ENCODE results near the gene GIMAP6.

GIMAP6 gene

DNA sequence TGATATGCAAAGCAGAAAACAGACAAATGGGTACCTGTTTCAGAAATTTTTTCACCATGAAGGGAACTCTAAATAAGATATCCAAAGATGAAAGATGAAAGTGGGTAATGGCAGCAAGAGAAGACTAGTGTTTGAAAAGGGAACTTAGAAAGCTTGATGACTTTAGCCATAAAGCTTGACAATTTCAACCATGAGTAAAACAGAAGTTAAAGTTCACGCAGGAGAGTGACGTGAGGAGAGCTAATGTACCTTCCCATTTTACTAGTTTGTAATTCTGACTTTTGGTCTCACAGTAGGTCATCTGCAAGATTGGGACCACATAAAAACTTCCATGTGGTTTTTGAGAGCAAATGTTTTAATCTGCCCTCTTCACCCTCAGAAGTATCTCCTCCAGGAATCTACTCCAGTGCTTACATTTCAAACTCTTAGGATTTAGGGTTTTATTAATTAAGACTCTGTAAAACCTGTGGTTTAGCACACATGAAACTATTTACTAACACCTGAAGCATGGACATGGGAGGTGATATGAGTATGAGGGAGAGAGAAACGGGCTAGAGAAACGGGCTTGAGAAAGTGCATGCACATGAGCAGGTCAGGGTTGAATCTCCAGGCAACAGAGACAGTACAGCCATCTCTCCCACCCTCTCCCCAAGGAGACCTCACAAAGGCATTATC lies 28.9 kb upstream of the GIMAP6 start:
- TF ChIP-seq EZH2phosphoT487 (IDR thresholded peaks at IDR 0.05; ENCODE audit: low read length) = no peak
- no peak for TF ChIP-seq CTCF (IDR thresholded peaks at IDR 0.05; ENCODE audit: low read length)
- TF ChIP-seq EZH2 (optimal IDR thresholded peaks at IDR 0.05; ENCODE audit: low read depth, low read length) = no peak

DNA sequence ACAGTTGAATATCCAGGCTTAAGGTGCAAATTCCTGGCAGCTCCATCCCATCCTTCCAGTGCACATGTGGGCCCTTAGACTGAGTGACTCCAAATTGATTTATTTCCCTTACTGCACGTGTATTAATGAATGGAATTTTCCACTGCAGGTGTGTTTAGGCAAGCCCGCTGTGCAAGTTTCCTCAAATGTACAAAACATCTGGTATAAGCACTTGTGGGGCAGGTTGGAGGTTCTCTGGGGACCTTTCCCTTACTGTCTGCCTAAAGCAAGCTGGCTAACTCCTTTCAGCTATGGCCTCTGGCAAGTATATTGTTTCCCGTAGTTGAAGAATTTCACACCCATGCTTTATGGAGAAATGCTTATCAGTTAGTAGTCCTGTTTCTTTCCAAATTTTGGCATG lies 25.3 kb upstream of the GIMAP6 start:
- no peak overlapping the region for H3K9ac ChIP-seq (ENCODE audit: low read length)
- no peak overlapping the region for H2AFZ ChIP-seq (ENCODE audit: low read length)
- no peak for DNase-seq
- no peaks in the 10 kb centered on the region for H3K79me2 ChIP-seq (ENCODE audit: low read length)
- no peaks in the 10 kb centered on the region for H3K27me3 ChIP-seq (replicated peaks; ENCODE audit: insufficient read depth, low read length)
- no peaks in the 10 kb centered on the region for H3K4me1 ChIP-seq (ENCODE audit: low read length)
- TF ChIP-seq EZH2 (optimal IDR thresholded peaks at IDR 0.05; ENCODE audit: low read depth, low read length) (no peak), EZH2phosphoT487 (IDR thresholded peaks at IDR 0.05; ENCODE audit: low read length) (no peak), CTCF (IDR thresholded peaks at IDR 0.05; ENCODE audit: low read length) (no peak)
- H3K9me3 ChIP-seq (replicated peaks; ENCODE audit: insufficient read depth, low read length) = no peaks in the 10 kb centered on the region
- H3K27ac ChIP-seq (ENCODE audit: low read length) = no peak overlapping the region
- no peaks in the 10 kb centered on the region for H3K9me2 ChIP-seq (replicated peaks; ENCODE audit: insufficient read depth, low read length)
- H3K4me2 ChIP-seq (ENCODE audit: low read depth, low read length) = no peak overlapping the region
- no peaks in the 10 kb centered on the region for H3F3A ChIP-seq (ENCODE audit: insufficient read depth, low read length)
- H3K4me3 ChIP-seq (ENCODE audit: low read length) = no peak overlapping the region
- H4K20me1 ChIP-seq (ENCODE audit: insufficient read depth, low read length) = no peaks in the 10 kb centered on the region
- H3K36me3 ChIP-seq (replicated peaks; ENCODE audit: insufficient read depth, low read length) = no peaks in the 10 kb centered on the region

More for the DNA sequence above, 28.9 kb upstream of the GIMAP6 start:
- no peak overlapping the region for H3K9ac ChIP-seq (ENCODE audit: low read length)
- no peak for DNase-seq
- H3K4me1 ChIP-seq (ENCODE audit: low read length) = peaks cover 14% of the 10 kb centered on the region
- H3K4me3 ChIP-seq (ENCODE audit: low read length) = no peak overlapping the region
- H3K9me3 ChIP-seq (replicated peaks; ENCODE audit: insufficient read depth, low read length) = no peaks in the 10 kb centered on the region
- H3F3A ChIP-seq (ENCODE audit: insufficient read depth, low read length) = no peaks in the 10 kb centered on the region
- H3K9me2 ChIP-seq (replicated peaks; ENCODE audit: insufficient read depth, low read length) = no peaks in the 10 kb centered on the region
- no peaks in the 10 kb centered on the region for H3K79me2 ChIP-seq (ENCODE audit: low read length)
- no peak overlapping the region for H2AFZ ChIP-seq (ENCODE audit: low read length)
- no peak overlapping the region for H3K27ac ChIP-seq (ENCODE audit: low read length)
- H3K27me3 ChIP-seq (replicated peaks; ENCODE audit: insufficient read depth, low read length) = no peaks in the 10 kb centered on the region
- H3K4me2 ChIP-seq (ENCODE audit: low read depth, low read length) = no peak overlapping the region
- H3K36me3 ChIP-seq (replicated peaks; ENCODE audit: insufficient read depth, low read length) = no peaks in the 10 kb centered on the region
- no peaks in the 10 kb centered on the region for H4K20me1 ChIP-seq (ENCODE audit: insufficient read depth, low read length)

GRCh38 chr7:150656047-150656446 lies 23.9 kb upstream of the GIMAP6 start:
- Histone ChIP-seq H3K4me1 (ENCODE audit: low read length) (no peaks in the 10 kb centered on the region), H3K4me2 (ENCODE audit: low read depth, low read length) (no peak overlapping the region), H3F3A (ENCODE audit: insufficient read depth, low read length) (no peaks in the 10 kb centered on the region), H3K9me3 (replicated peaks; ENCODE audit: insufficient read depth, low read length) (no peaks in the 10 kb centered on the region), H3K79me2 (ENCODE audit: low read length) (no peaks in the 10 kb centered on the region), H3K36me3 (replicated peaks; ENCODE audit: insufficient read depth, low read length) (no peaks in the 10 kb centered on the region), H3K9me2 (replicated peaks; ENCODE audit: insufficient read depth, low read length) (no peaks in the 10 kb centered on the region), H3K27me3 (replicated peaks; ENCODE audit: insufficient read depth, low read length) (no peaks in the 10 kb centered on the region), H3K27ac (ENCODE audit: low read length) (no peak overlapping the region), H2AFZ (ENCODE audit: low read length) (no peak overlapping the region), H3K9ac (ENCODE audit: low read length) (no peak overlapping the region), H3K4me3 (ENCODE audit: low read length) (no peak overlapping the region), H4K20me1 (ENCODE audit: insufficient read depth, low read length) (no peaks in the 10 kb centered on the region)
- TF ChIP-seq EZH2phosphoT487 (IDR thresholded peaks at IDR 0.05; ENCODE audit: low read length) (no peak), EZH2 (optimal IDR thresholded peaks at IDR 0.05; ENCODE audit: low read depth, low read length) (no peak), CTCF (IDR thresholded peaks at IDR 0.05; ENCODE audit: low read length) (no peak)
- no peak for DNase-seq

All from MM.1S (cell line).